Kidney (tissue), 14 donors: Measurements from ENCODE around the gene KRT33B. TPM values are rescaled to one million over a fixed set of nuclear protein-coding genes. Genes with fewer than 3 reads are reported as not detected.

Experiments
- DNase-seq, 5 donors: peaks; one replicate each; pipeline ENCODE4 v3.0.0-alpha.2; 2013 to 2020
- FAIRE-seq: peaks from 2 replicates; lab custom pipeline; 2012; peaks lifted over from hg19 to GRCh38; lab: Jason Lieb, UNC
- H3K27ac ChIP-seq, 2 donors: one replicate each; pipeline ENCODE4 v1.7.0; 2013; ENCODE audit warnings: low read depth in 2 of 2, low read length in 2 of 2, inconsistent platforms in 1 of 2
- H3K27me3 ChIP-seq: one replicate; pipeline ENCODE4 v1.7.1; 2013; ENCODE audit warnings: low read length, inconsistent platforms; ENCODE audit not compliant: control insufficient read depth, insufficient read depth
- H3K36me3 ChIP-seq, 3 donors: one replicate each; pipeline versions ENCODE4 v1.7.0 to v1.7.1; 2013; ENCODE audit warnings: low read length in 3 of 3, control low read depth in 1 of 3, inconsistent platforms in 1 of 3; ENCODE audit not compliant: insufficient read depth in 3 of 3, control insufficient read depth in 2 of 3
- H3K4me1 ChIP-seq, 3 donors: one replicate each; pipeline versions ENCODE4 v1.7.0 to v1.7.1; 2013; ENCODE audit warnings: low read length in 3 of 3, inconsistent platforms in 1 of 3, low read depth in 1 of 3; ENCODE audit not compliant: control insufficient read depth in 2 of 3, insufficient read depth in 2 of 3
- H3K4me3 ChIP-seq, 3 donors: one replicate each; pipeline versions ENCODE4 v1.7.0 to v1.8.1; 2013; ENCODE audit warnings: low read length in 3 of 3, control low read depth in 1 of 3, inconsistent platforms in 1 of 3
- H3K9ac ChIP-seq, 3 donors: one replicate each; pipeline versions ENCODE4 v1.7.0 to v1.7.1; 2013; ENCODE audit warnings: low read length in 3 of 3, control low read depth in 1 of 3, inconsistent platforms in 1 of 3
- H3K9me3 ChIP-seq, 3 donors: one replicate each; pipeline versions ENCODE4 v1.7.0 to v1.7.1; 2013; ENCODE audit warnings: low read length in 3 of 3, control low read depth in 1 of 3, inconsistent platforms in 1 of 3; ENCODE audit not compliant: control insufficient read depth in 2 of 3, insufficient read depth in 1 of 3
- CTCF ChIP-seq: IDR thresholded peaks from 3 replicates; pipeline ENCODE4 v1.5.1; 2012; ENCODE audit warnings: mild to moderate bottlenecking, moderate library complexity, borderline replicate concordance; ENCODE audit not compliant: insufficient read depth; ENCODE audit errors: extremely low read depth
- intact Hi-C: fragments of 100-400 bp; cut with DNase I; formaldehyde crosslinking; loops from one replicate; pipeline ENCODE4 v1.11.1; 2022
- polyA plus RNA-seq: library from polyadenylated mRNA; stranded (reverse); fragments of 350-450 nt; fragmentation: Illumina TruSeq; extraction: RNeasy Lipid Tissue Mini Kit (QIAGEN cat#74804); gene quantifications from one replicate; pipeline ENCODE4 v1.2.3, GENCODE V29; 2014; ENCODE audit warnings: low read depth, low replicate concordance; ENCODE audit not compliant: insufficient read depth
- total RNA-seq: library from RNA; stranded (reverse); fragmentation: NEBNext Ultra II Directional; extraction: Animal tissue kit (Norgen Biotek cat#: 25700); gene quantifications from one replicate; pipeline ENCODE4 v1.2.1, GENCODE V29; 2021
- donor health status: control.
- donor health status: control.
- donor health status: control.
- donor health status: control.
- donor health status: control.
- donor health status: DM: yes; HTN: yes; CAD: no.
- donor health status: Normal renal cell carcinoma (clear cell type).

The KRT33B gene
- total and polyA plus RNA-seq, 2 donors from 2014 or later = not detected

GRCh38 chr17:41335747-41336146 lies 33.9 kb downstream of the KRT33B start:
- Histone ChIP-seq H3K9me3 (no peaks in the 10 kb centered on the region), H3K4me3 (no peak overlapping the region), H3K36me3 (no peaks in the 10 kb centered on the region), H3K9ac (no peak overlapping the region), H3K27ac (no peak overlapping the region), H3K27me3 (no peaks in the 10 kb centered on the region), H3K4me1 (peaks cover 0 to 2% (median 0%) of the 10 kb centered on the region in 3 donors)
- no peak for TF ChIP-seq CTCF
- DNase-seq = no peak
- intact Hi-C loops = no loop called here
- no peak for FAIRE-seq

- Histone ChIP-seq H3K4me3 (no peak overlapping the region), H3K9me3 (no peaks in the 10 kb centered on the region), H3K4me1 (no peaks in the 10 kb centered on the region), H3K27me3 (no peaks in the 10 kb centered on the region), H3K9ac (no peak overlapping the region), H3K27ac (no peak overlapping the region), H3K36me3 (no peaks in the 10 kb centered on the region)
- DNase-seq = no peak
- intact Hi-C loops = no loop called here
- TF ChIP-seq CTCF = no peak
- FAIRE-seq = no peak
Observed at GRCh38 chr17:41334385-41335305, 35.0 kb downstream of the KRT33B start.

GRCh38 chr17:41333836-41334235 lies 35.8 kb downstream of the KRT33B start:
- no peak for FAIRE-seq
- DNase-seq = no peak

More at GRCh38 chr17:41333836-41334235, 35.8 kb downstream of the KRT33B start:
- no peak for TF ChIP-seq CTCF
- no peaks in the 10 kb centered on the region for H3K9me3 ChIP-seq
- no peaks in the 10 kb centered on the region for H3K4me1 ChIP-seq
- no peaks in the 10 kb centered on the region for H3K27me3 ChIP-seq
- intact Hi-C loops = no loop called here
- no peak overlapping the region for H3K4me3 ChIP-seq
- H3K36me3 ChIP-seq = no peaks in the 10 kb centered on the region
- no peak overlapping the region for H3K9ac ChIP-seq
- no peak overlapping the region for H3K27ac ChIP-seq
